ENCODE data around the gene DYDC2.
"Not testable (repeated sequence)": the region's sequence is repeated elsewhere in the genome, so short reads cannot be mapped to it uniquely, and the experiment has no call there.

The DYDC2 gene

DNA sequence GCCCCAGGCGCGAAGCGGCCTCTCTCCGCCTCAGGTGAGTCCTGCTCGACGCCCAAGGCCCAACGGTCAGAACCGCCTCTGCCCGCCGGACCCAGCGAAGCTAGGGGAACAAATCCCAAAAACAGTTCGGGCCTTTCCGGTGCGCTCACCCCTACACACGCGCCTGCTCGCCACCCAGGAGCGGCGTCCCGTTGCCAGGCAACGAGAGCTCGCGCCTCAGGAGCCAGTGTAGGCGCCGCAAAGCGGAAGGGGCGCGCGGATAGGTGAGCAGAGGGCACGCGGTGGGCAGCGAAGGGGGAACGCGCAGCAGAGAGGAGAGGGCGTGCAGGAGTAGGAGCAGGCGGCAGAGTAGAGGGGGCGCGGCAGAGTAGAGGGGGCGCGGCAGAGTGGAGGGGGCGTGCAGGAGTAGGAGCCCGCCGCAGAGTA, at the start of gene DYDC2, which contains the start of gene DYDC1:
Gene DYDC2 (plus strand): TSS at position 219 of the 426 bp plus-strand sequence. CDS start 5,663 bp downstream, outside the sequence.
Gene DYDC1 (minus strand): TSS at position 193 of the 426 bp plus-strand sequence. CDS start 4,154 bp downstream, outside the sequence.
- peak; percentile 34 for DNase-seq

GRCh38 chr10:80313523-80313922, 43.1 kb upstream of the DYDC2 start:
- DNase-seq: no peak

DNA sequence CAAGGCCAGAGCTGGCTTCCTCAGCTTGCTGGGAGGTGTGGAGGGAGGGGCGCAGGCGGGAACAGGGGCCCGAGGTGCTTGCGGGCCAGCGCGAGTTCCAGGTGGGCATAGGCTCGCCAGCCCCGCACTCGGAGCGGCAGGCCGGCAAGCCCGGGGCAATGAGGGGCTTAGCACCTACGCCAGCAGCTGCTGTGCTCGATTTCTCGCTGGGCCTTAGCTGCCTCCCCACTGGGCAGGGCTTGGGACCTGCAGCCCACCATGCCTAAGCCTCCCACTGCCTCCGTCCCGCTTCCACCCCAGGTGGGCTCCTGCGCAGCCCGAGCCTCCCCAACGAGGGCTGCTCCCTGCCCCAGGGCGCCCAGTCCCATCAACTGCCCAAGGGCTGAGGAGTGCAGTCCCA, 41.2 kb upstream of the DYDC2 start:
- no peak for DNase-seq

- DNase-seq: no peak
These were observed 37.8 kb upstream of the DYDC2 start for GRCh38 chr10:80318742-80319141.

DNA sequence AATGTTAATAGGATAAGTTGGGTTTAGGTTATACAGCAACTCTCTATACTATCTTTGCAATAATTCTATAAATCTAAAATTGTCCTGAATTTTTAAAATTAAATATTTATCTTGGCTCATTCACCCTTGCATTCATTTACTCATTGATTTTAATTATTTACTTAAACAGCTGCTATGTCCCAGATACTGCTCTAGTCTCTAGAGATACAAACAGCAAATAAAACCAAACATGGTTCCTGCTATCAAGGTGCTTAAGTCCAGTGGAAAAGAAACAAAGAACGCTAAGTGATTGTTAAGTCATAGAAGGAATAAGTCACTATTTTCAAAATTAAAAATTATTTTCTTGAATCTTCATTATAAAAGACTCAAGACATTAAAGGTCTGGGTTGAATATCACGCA, 37.3 kb upstream of the DYDC2 start:
- DNase-seq: no peak

GRCh38 chr10:80319725-80320290, 36.8 kb upstream of the DYDC2 start:
- DNase-seq: no peak

GRCh38 chr10:80320377-80320776, 36.2 kb upstream of the DYDC2 start:
- no peak for DNase-seq

GRCh38 chr10:80321183-80321582, 35.4 kb upstream of the DYDC2 start:
- no peak for DNase-seq

DNA sequence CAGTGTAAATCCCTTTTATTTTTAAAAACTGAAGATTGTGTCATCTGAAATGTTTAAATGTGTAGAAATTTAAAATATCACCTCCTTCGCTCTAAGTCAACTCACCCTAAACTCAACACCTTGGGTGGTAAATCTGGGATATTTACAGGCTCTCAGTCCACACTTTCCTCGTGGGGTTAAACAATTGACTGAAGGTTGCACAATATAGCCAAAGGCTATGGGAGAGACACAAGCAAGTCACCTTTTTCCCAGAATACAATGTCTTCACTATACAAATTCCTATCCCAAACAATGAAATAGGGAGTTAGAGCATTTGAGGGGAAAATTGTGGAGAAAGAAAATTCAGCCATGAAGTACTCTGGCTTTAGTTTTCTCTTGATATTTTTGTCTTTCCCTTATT, 34.4 kb upstream of the DYDC2 start:
- DNase-seq: no peak

DNA sequence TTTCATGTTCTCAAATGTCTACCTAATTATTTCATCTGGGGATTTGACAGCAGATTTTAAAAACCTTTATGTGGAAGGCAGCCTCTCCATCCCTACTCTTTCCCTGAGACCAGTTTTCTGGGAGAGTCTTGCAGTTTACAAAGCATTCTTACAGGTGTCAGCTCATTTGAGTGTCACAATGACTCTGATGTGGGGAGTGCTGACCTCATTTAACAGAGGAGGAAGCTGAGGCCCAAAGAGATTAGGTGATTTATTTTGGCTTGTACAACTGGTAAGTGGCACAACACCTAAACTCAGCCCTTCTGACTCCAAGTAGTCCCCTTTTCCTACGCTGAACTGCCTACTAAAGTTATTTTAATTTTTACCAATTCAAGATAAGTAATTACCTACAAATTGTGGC, 33.9 kb upstream of the DYDC2 start:
- DNase-seq: no peak

GRCh38 chr10:80323311-80323710, 33.3 kb upstream of the DYDC2 start:
- no peak for DNase-seq

DNA sequence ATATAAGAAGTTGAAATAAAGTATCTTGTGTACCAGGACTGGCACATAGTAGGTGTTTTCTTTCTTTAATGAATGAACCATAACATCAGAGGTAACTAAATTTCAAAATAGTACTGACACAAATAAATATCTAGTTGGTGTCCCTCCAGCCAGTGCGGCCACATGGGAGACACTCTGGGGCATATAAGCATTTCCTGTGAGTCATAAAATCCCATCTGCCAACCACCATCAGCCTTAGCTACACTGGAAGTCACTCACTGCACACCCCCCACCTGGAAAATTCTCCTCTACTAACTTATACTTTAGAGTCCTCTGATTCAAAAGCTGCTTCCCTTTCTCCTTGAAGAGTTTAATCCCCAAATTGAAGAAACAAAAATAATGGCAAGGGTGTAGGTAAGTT, 32.5 kb upstream of the DYDC2 start:
- no peak for DNase-seq

DNA sequence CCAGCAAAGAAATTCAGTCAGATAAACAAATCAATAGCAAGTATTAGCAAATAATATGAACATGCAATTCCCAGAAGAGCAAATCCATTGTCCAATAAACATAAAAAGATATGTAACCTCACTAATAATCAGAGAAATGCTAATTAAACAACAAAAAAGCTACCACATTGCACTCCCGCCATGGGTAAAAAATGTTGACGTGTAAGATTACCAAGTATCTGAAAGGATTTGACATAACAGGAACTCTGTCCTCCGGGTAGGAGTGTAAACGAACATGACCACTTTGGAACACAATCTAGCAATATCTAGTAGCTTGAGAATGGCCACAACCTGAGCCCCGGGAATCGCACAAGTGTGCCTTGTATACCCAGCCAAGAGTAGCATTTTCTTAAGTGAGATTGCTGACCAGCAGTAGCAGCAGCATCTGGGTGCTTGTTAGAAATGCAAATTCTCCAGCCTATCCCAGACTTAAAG, 31.7 kb upstream of the DYDC2 start:
- no peak for DNase-seq

- no peak for DNase-seq
These were observed 22.6 kb upstream of the DYDC2 start for GRCh38 chr10:80333983-80334382.

DNA sequence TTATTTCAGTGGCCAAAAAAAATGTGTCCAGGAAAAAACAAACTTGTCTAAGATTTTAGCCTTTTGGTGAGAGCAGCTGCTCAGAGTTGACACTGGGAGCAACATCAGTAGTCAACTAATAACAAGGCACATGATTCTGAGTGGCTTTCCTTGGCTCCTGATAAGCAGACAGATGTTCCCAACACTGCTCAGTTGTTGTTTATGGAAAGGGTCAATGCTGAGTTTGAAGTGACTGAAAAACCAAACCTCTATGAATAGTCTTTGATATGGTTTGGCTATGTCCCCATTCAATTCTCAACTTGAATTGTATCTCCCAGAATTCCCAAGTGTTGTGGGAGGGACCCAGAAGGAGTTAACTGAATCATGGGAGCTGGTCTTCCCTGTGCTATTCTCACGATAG, 12.3 kb upstream of the DYDC2 start:
- DNase-seq: no peak

DNA sequence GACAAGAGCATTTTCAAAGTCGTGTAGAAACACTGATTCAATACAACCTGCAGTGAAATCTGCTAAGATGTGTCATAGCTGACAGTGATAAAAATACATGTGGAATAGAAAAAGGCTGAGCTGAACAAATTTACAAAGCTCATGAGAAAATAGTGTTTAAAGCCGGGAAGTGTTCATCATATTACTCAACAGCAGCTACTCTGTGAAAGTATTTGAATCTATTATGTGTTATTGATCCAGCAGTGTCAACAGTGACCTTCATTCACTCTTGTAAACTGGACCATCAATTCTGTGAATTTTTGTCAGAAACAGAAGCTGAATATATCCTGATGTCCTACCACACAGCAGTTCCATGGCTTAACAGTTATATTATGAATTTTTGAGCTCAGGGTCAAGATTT, 11.7 kb upstream of the DYDC2 start:
- DNase-seq: no peak

DNA sequence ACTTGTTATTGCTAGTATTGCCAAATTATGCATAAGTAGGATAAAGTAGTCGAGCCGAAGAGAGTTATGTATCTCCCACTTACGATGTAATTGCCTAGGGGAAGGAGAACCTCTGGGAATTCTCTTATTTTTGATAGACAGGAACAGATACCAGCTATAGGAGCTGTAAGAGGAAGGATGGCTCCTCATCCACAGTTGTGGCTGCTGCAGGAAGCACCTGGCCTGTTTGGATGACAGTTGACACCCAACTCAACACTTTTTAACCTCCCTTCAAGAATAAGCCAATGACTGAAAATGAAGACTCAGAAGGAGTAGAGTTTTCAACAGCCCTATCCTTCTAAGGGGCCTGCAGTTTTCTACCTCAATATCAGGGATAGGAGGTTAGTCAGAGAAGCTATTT, 6.3 kb upstream of the DYDC2 start:
- no peak for DNase-seq

DNA sequence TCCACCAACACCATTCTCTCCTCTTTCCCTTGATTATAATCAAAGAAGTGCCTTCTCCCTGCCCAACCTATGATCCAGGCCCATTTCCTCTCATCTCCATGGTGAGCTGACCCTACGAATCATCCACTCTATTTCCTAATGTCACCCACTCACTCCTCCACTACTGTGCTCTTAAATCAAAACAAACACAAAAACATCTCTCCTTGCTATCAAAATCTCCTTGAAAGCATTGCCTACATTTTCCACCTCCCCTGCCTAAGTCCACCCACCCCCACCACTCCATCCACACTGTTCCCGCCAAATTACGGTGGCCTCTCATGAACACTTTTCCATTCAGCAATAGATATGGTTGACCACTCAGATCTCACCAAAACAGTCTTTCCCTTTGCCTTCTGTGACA, 5.4 kb upstream of the DYDC2 start:
- DNase-seq: no peak

DNA sequence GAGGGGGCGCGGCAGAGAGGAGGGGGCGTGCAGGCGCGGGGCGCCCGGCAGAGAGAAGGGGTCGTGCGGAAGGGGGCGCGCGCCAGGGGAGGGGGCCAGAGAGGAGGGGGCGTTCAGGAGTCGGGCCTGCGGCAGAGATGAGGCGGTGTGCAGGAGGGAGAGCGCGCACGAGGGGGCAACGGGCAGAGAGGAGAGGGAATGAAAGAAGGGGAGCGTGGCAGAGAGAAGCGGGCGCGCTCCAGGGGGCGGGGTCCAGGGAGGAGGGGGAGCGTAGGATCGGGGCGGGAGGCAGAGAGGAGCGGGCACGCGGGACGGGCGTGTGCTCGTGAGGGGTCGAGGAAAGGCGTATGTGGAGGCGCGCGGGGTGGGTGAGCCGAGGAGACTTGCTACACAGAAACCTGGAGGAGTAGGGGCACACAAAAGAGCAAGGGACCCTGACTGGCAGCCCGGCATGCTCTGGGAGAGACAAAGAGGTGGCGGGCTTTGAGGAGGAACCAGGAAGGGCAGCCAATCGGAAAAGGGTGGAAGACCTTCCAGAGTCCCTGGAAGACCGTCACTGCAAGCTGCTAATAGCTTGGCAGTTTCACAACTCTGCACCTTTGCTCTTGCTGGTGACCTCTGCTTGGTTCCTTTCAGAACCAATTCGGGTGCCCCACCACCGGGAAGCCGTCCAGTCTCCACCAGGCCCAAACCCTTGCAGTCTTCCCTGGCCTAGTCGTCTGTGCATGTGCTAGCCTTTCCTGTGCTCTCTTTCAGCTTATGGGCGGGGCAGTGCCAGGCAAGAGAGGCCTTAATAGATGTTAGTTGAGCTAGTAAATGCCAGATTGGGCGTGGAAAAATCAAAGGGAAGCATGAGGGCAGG, 639 bp downstream of the DYDC2 start:
- no peak for DNase-seq

DNA sequence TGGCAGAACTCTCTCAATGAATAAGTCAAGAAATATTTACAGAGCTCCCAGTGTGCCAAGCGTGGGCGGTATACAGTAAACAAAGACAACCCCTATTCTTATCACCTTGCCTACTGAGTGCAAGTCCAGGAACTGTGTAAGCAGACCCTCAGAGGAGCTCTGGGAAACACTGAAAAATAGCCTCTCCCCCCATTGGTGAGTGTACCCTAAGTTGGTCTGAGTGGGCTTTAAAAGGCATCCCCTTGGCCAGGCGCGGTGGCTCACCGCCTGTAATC, 1.2 kb downstream of the DYDC2 start:
- DNase-seq: no peak

DNA sequence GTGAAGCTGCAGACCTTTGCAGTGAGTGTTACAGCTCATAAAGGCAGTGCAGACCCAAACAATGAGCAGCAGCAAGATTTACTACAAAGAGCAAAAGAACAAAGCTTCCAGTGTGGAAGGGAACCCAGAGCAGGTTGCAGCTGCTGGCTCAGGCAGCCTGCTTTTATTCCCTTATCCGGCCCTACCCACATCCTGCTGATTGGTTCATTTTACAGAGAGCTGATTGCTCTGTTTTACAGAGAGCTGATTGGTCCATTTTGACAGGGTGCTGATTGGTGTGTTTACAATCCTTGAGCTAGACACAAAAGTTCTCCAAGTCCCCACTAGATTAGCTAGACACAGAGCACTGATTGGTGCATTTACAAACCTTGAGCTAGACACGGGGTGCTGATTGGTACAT, 2.3 kb downstream of the DYDC2 start:
- DNase-seq: not testable (repeated sequence)

DNA sequence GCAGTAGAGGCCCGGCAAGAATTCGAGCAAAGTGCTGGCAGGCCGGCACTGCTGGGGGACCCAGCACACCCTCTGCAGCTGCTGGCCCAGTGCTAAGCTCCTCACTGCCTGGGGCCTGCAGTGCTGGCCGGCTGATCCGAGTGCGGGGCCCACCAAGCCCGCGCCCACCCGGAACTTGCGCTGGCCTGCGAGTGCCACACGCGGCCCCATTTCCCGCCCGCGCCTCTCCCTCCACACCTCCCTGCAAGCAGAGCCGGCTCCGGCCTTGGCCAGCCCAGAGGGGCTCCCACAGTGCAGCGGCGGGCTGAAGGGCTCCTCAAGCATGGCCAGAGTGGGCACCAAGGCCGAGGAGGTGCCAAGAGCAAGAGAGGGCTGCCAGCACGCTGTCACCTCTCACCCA, 3.1 kb downstream of the DYDC2 start:
- no peak for DNase-seq

DNA sequence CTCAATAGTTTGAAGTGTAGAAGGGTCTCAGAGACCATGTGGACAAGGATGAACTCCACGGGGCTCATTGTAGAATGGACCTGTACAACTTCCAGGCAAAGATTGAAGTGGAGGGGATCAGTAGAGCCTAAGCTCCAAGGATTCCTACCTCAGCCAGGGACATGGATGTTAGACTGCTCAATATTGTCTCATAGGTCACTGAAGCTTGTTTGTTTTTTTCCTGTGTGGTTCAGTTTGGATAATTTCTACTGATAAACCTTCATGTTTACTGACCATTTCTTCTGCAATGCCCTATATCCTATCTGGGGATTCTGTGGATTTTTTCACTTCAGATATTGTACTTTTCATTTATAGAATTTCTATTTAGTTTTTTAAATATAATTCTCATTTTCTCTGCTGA, 8.9 kb downstream of the DYDC2 start:
- DNase-seq: no peak

DNA sequence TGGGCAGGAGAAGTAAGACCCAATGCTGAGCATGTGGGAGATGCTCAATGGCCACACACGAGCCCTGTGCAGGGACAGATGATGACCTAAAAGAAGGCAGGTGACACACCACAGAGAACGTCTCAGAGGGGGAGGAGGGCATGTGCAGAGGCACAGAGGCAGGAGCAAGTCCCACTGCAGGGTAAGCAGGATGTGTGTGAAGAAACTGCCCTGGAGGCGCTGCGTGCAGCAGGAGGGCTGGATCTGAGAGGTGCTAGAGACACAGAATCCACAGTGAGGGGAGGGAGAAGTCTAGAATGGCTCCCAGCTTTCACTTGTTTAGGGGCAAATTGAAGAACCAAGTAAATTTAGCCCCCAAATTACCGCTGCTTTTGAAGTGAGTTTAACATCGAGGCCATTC, 14.9 kb downstream of the DYDC2 start:
- no peak for DNase-seq

DNA sequence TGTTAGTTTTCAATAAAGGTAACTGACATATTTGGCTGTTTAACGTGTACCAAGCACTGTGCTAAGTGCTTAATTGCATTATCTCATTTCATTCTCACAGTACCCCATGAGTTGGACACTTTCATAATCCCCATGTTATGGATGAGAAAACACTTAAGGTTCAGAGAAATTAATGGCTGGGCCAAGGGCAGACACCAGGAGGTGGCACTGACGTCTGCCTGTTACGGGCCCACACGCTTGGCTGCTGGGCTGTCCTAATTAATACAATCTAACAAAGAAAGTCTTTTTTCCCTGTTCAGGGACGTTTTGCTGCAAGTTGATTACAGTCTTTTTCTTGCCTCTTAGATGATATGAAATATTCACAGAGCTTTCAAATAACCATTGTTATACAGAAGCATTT, 16.1 kb downstream of the DYDC2 start:
- DNase-seq: no peak

Data from stimulated activated CD4-positive, alpha-beta T cell treated with anti-CD3 and anti-CD28 coated beads, Interleukin-12 subunit alpha, Interleukin-12 subunit beta, amount 100 ng/mL, for 4 hours (primary cell).